Fibroblast of skin of scalp (primary cell): ENCODE data around the gene PTPRU.

Experiments
- DNase-seq: peaks from one replicate; pipeline ENCODE4 v3.0.0-alpha.2; 2013

PTPRU gene

GRCh38 chr1:29267321-29268070 lies 31.2 kb downstream of the PTPRU start:
- no peak for DNase-seq

- DNase-seq: no peak
These were observed 33.1 kb downstream of the PTPRU start for GRCh38 chr1:29269382-29269781.

GRCh38 chr1:29270929-29271521 lies 34.7 kb downstream of the PTPRU start:
- DNase-seq: no peak

- DNase-seq: peak; percentile 89
These were observed 35.4 kb downstream of the PTPRU start for GRCh38 chr1:29271724-29272123.

GRCh38 chr1:29272147-29272907 lies 36.0 kb downstream of the PTPRU start:
- DNase-seq: no peak

GRCh38 chr1:29275435-29275834 lies 39.1 kb downstream of the PTPRU start:
- no peak for DNase-seq

- no peak for DNase-seq
These were observed 41.8 kb downstream of the PTPRU start for GRCh38 chr1:29278124-29278523.

GRCh38 chr1:29279406-29279805 lies 43.1 kb downstream of the PTPRU start:
- DNase-seq: no peak

GRCh38 chr1:29279951-29280391 lies 43.6 kb downstream of the PTPRU start:
- no peak for DNase-seq

- peak; percentile 36 for DNase-seq
These were observed 44.2 kb downstream of the PTPRU start for GRCh38 chr1:29280409-29281131.

GRCh38 chr1:29281571-29281970 lies 45.2 kb downstream of the PTPRU start:
- DNase-seq: peak; percentile 35

- no peak for DNase-seq
These were observed 46.0 kb downstream of the PTPRU start for GRCh38 chr1:29282135-29282923.

GRCh38 chr1:29282924-29283803 lies 46.8 kb downstream of the PTPRU start:
- peak; percentile 78 for DNase-seq

- no peak for DNase-seq
These were observed 47.5 kb downstream of the PTPRU start for GRCh38 chr1:29283804-29284195.

GRCh38 chr1:29284286-29284960 lies 48.1 kb downstream of the PTPRU start:
- DNase-seq: no peak

GRCh38 chr1:29284961-29285560 lies 48.7 kb downstream of the PTPRU start:
- no peak for DNase-seq

GRCh38 chr1:29285771-29286170 lies 49.4 kb downstream of the PTPRU start:
- DNase-seq: no peak

- DNase-seq: no peak
These were observed 50.0 kb downstream of the PTPRU start for GRCh38 chr1:29286194-29286767.

- DNase-seq: no peak
These were observed 53.2 kb downstream of the PTPRU start for GRCh38 chr1:29289493-29289892.
